Activated CD4-positive, alpha-beta memory T cell treated with anti-CD3 and anti-CD28 coated beads for 36 hours (primary cell): ENCODE results near the gene FAM187B. TPM values are rescaled to one million over a fixed set of nuclear protein-coding genes. Genes with fewer than 3 reads are reported as not detected.
"Not testable (repeated sequence)": the region's sequence is repeated elsewhere in the genome, so short reads cannot be mapped to it uniquely, and the experiment has no call there.

Source experiments
- CTCF ChIA-PET: fragments of 350-600 bp; sonication (Branson Sonifier 250); formaldehyde crosslinking; loops from one replicate; lab custom pipeline; 2021; ENCODE audit warnings: antibody characterized with exemption, inconsistent platforms; lab: Charles Lee
- POLR2A ChIA-PET: fragments of 350-600 bp; sonication (Branson Sonifier 250); formaldehyde crosslinking; loops from one replicate; lab custom pipeline; 2021; ENCODE audit warnings: antibody characterized with exemption; lab: Charles Lee
- DNase-seq: peaks from one replicate; pipeline ENCODE4 v3.0.0-alpha.2; 2020
- H3K27ac Mint-ChIP-seq: one replicate; pipeline ENCODE4 v1.8.0; 2021; ENCODE audit warnings: mixed read lengths
- H3K27me3 Mint-ChIP-seq: one replicate; pipeline ENCODE4 v1.8.0; 2021; ENCODE audit warnings: mixed read lengths
- H3K36me3 Mint-ChIP-seq: one replicate; pipeline ENCODE4 v1.8.0; 2021; ENCODE audit warnings: mixed read lengths
- H3K4me1 Mint-ChIP-seq: one replicate; pipeline ENCODE4 v1.8.0; 2021; ENCODE audit warnings: low read depth, mixed read lengths
- H3K4me3 Mint-ChIP-seq: one replicate; pipeline ENCODE4 v1.8.0; 2021; ENCODE audit warnings: mild to moderate bottlenecking, mixed read lengths
- H3K9me3 Mint-ChIP-seq: one replicate; pipeline ENCODE4 v1.8.0; 2021; ENCODE audit warnings: mixed read lengths
- intact Hi-C: fragments of 100-400 bp; cut with micrococcal nuclease; formaldehyde crosslinking; loops from one replicate; pipeline ENCODE4 v1.15.1; 2023
- total RNA-seq, 2 experiments: library from RNA; stranded (reverse); gene quantifications; one replicate each; pipeline ENCODE4 v1.2.3, GENCODE V29; 2021

FAM187B gene
- total RNA-seq, 2 experiments from 2014 or later, result 0.19 TPM; not detected in 1

GRCh38 chr19:35246466-35247092 lies 18.0 kb upstream of the FAM187B start:
- H3K4me1 Mint-ChIP-seq, result peaks cover 42% of the 10 kb centered on the region
- H3K27ac Mint-ChIP-seq, result no peak overlapping the region
- POLR2A ChIA-PET, result no interaction called here
- CTCF ChIA-PET, result no interaction called here
- H3K4me3 Mint-ChIP-seq, result peak overlapping the region; percentile 14
- intact Hi-C loops, result loop anchor here (1.0 to 2.0 kb wide), 2 partner anchors 30 to 91 kb away; no protein-coding TSS in a partner anchor
- peaks cover 19% of the 10 kb centered on the region for H3K36me3 Mint-ChIP-seq
- no peak for DNase-seq
- H3K27me3 Mint-ChIP-seq, result peaks cover 1% of the 10 kb centered on the region
- peaks cover 2% of the 10 kb centered on the region for H3K9me3 Mint-ChIP-seq

GRCh38 chr19:35241417-35241816 lies 12.9 kb upstream of the FAM187B start:
- peaks cover 33% of the 10 kb centered on the region for H3K4me1 Mint-ChIP-seq
- ChIA-PET POLR2A (no interaction called here), CTCF (interaction anchor here (1.0 to 2.2 kb wide), 3 partner anchors 87 to 269 kb away, joined by 3 to 5 read pairs (median 3); partner anchors contain the start of gene FXYD7)
- H3K27me3 Mint-ChIP-seq, result no peaks in the 10 kb centered on the region
- H3K36me3 Mint-ChIP-seq, result peaks cover 14% of the 10 kb centered on the region
- intact Hi-C loops, result no loop called here
- H3K4me3 Mint-ChIP-seq, result no peak overlapping the region
- no peak for DNase-seq
- peaks cover 9% of the 10 kb centered on the region for H3K9me3 Mint-ChIP-seq
- H3K27ac Mint-ChIP-seq, result no peak overlapping the region

- CTCF ChIA-PET, result interaction anchor here (1.0 to 2.2 kb wide), 3 partner anchors 27 to 97 kb away, joined by 3 to 5 read pairs (median 3); partner anchors contain the start of gene FXYD7
- peak overlapping the region; percentile 39 for H3K4me3 Mint-ChIP-seq
Measured at GRCh38 chr19:35240327-35240726, 11.8 kb upstream of the FAM187B start.

GRCh38 chr19:35239597-35239996 lies 11.1 kb upstream of the FAM187B start:
- H3K27ac Mint-ChIP-seq, result peak overlapping the region; percentile 77

More at GRCh38 chr19:35240327-35240726, 11.8 kb upstream of the FAM187B start:
- Mint-ChIP-seq H3K36me3 (peaks cover 14% of the 10 kb centered on the region), H3K27ac (peak overlapping the region; percentile 77), H3K27me3 (no peaks in the 10 kb centered on the region), H3K9me3 (peaks cover 9% of the 10 kb centered on the region), H3K4me1 (peaks cover 34% of the 10 kb centered on the region)
- POLR2A ChIA-PET, result interaction anchor here (0.6 to 1.4 kb wide), 4 partner anchors 26 to 1169 kb away, joined by 3 to 5 read pairs (median 4); partner anchors contain the start of gene USF2
- intact Hi-C loops, result no loop called here
- peak; percentile 12 for DNase-seq

GRCh38 chr19:35236638-35237400 lies 8.3 kb upstream of the FAM187B start:
- Mint-ChIP-seq H3K4me3 (no peak overlapping the region), H3K36me3 (peaks cover 7% of the 10 kb centered on the region), H3K4me1 (peaks cover 32% of the 10 kb centered on the region), H3K27me3 (no peaks in the 10 kb centered on the region), H3K27ac (no peak overlapping the region), H3K9me3 (peaks cover 9% of the 10 kb centered on the region)
- intact Hi-C loops, result no loop called here
- POLR2A ChIA-PET, result interaction anchor here (2.3 kb wide), 1 partner anchor 83 kb away, joined by 5 read pairs; the partner anchor contains the start of gene FXYD5
- CTCF ChIA-PET, result interaction anchor here (1.2 to 1.5 kb wide), 4 partner anchors 75 to 232 kb away, joined by 3 to 5 read pairs (median 4); no protein-coding TSS in a partner anchor
- DNase-seq, result peak; percentile 47

More at GRCh38 chr19:35239597-35239996, 11.1 kb upstream of the FAM187B start:
- H3K9me3 Mint-ChIP-seq, DNase-seq, H3K27me3 Mint-ChIP-seq, H3K4me3 Mint-ChIP-seq, intact Hi-C loops: not testable (repeated sequence)
- Mint-ChIP-seq H3K36me3 (peaks cover 11% of the 10 kb centered on the region), H3K4me1 (peaks cover 37% of the 10 kb centered on the region)
- CTCF ChIA-PET, result interaction anchor here (1.0 kb wide), 1 partner anchor 26 kb away, joined by 3 read pairs; no protein-coding TSS in a partner anchor
- POLR2A ChIA-PET, result interaction anchor here (0.8 to 1.4 kb wide), 2 partner anchors 25 to 28 kb away, joined by 3 to 5 read pairs; no protein-coding TSS in a partner anchor

- CTCF ChIA-PET, result no interaction called here
- POLR2A ChIA-PET, result no interaction called here
- no peak for DNase-seq
- Mint-ChIP-seq H3K27ac (no peak overlapping the region), H3K27me3 (no peaks in the 10 kb centered on the region), H3K4me3 (no peak overlapping the region), H3K4me1 (peaks cover 11% of the 10 kb centered on the region), H3K36me3 (no peaks in the 10 kb centered on the region), H3K9me3 (no peaks in the 10 kb centered on the region)
- intact Hi-C loops, result no loop called here
Measured at GRCh38 chr19:35232912-35233311, 4.4 kb upstream of the FAM187B start.

GRCh38 chr19:35231956-35232645 lies 3.6 kb upstream of the FAM187B start:
- Mint-ChIP-seq H3K27me3 (no peaks in the 10 kb centered on the region), H3K4me1 (peaks cover 11% of the 10 kb centered on the region), H3K4me3 (no peak overlapping the region), H3K9me3 (no peaks in the 10 kb centered on the region), H3K27ac (no peak overlapping the region), H3K36me3 (no peaks in the 10 kb centered on the region)
- CTCF ChIA-PET, result no interaction called here
- DNase-seq, result peak; percentile 1
- intact Hi-C loops, result no loop called here
- POLR2A ChIA-PET, result no interaction called here

GRCh38 chr19:35229601-35230000 lies 1.1 kb upstream of the FAM187B start:
- peak; percentile 2 for DNase-seq
- CTCF ChIA-PET, result no interaction called here
- Mint-ChIP-seq H3K4me3 (no peak overlapping the region), H3K36me3 (no peaks in the 10 kb centered on the region), H3K9me3 (no peaks in the 10 kb centered on the region), H3K27ac (no peak overlapping the region), H3K4me1 (peaks cover 7% of the 10 kb centered on the region), H3K27me3 (no peaks in the 10 kb centered on the region)
- intact Hi-C loops, result no loop called here
- POLR2A ChIA-PET, result no interaction called here

- CTCF ChIA-PET, result no interaction called here
Measured at GRCh38 chr19:35226748-35227147, 1.8 kb downstream of the FAM187B start.

GRCh38 chr19:35225951-35226350 lies 2.6 kb downstream of the FAM187B start:
- peak; percentile 3 for DNase-seq
- no peaks in the 10 kb centered on the region for H3K27me3 Mint-ChIP-seq
- no peak overlapping the region for H3K27ac Mint-ChIP-seq
- H3K9me3 Mint-ChIP-seq, result no peaks in the 10 kb centered on the region
- CTCF ChIA-PET, result no interaction called here
- POLR2A ChIA-PET, result no interaction called here
- H3K4me1 Mint-ChIP-seq, result peaks cover 20% of the 10 kb centered on the region
- H3K36me3 Mint-ChIP-seq, result no peaks in the 10 kb centered on the region
- H3K4me3 Mint-ChIP-seq, result no peak overlapping the region
- intact Hi-C loops, result no loop called here

More at GRCh38 chr19:35226748-35227147, 1.8 kb downstream of the FAM187B start:
- POLR2A ChIA-PET, result no interaction called here
- Mint-ChIP-seq H3K4me1 (peaks cover 17% of the 10 kb centered on the region), H3K27me3 (no peaks in the 10 kb centered on the region), H3K9me3 (no peaks in the 10 kb centered on the region), H3K4me3 (no peak overlapping the region), H3K36me3 (no peaks in the 10 kb centered on the region), H3K27ac (no peak overlapping the region)
- no peak for DNase-seq
- intact Hi-C loops, result no loop called here

- ChIA-PET POLR2A (no interaction called here), CTCF (interaction anchor here (1.2 to 1.3 kb wide), 2 partner anchors 9 to 158 kb away, joined by 3 read pairs; no protein-coding TSS in a partner anchor)
- Mint-ChIP-seq H3K4me1 (peaks cover 26% of the 10 kb centered on the region), H3K9me3 (no peaks in the 10 kb centered on the region), H3K27ac (no peak overlapping the region), H3K4me3 (no peak overlapping the region), H3K27me3 (no peaks in the 10 kb centered on the region), H3K36me3 (no peaks in the 10 kb centered on the region)
- intact Hi-C loops, result no loop called here
- DNase-seq, result peak; percentile 47
Measured at GRCh38 chr19:35224681-35225571, 3.6 kb downstream of the FAM187B start.
